Type B pancreatic cell (in vitro differentiated cells): ENCODE data around the gene FIGLA. TPM values are rescaled to one million over a fixed set of nuclear protein-coding genes. Genes with fewer than 3 reads are reported as not detected.
"Not testable (repeated sequence)": the region's sequence is repeated elsewhere in the genome, so short reads cannot be mapped to it uniquely, and the experiment has no call there.

Experiments
- DNase-seq: peaks from one replicate; pipeline ENCODE4 v3.0.0; 2021; ENCODE audit warnings: mixed read lengths; ENCODE audit not compliant: unreplicated experiment; ENCODE audit errors: extremely low spot score
- H3K27ac Mint-ChIP-seq: 2 replicates; pipeline ENCODE4 v1.8.0; 2021; ENCODE audit warnings: mild to moderate bottlenecking, mixed read lengths
- H3K27me3 Mint-ChIP-seq: 2 replicates; pipeline ENCODE4 v1.8.0; 2021; ENCODE audit warnings: mixed read lengths
- H3K36me3 Mint-ChIP-seq: 2 replicates; pipeline ENCODE4 v1.8.0; 2021; ENCODE audit warnings: mixed read lengths
- H3K4me1 Mint-ChIP-seq: one replicate; pipeline ENCODE4 v1.8.0; 2021; ENCODE audit warnings: mixed read lengths; ENCODE audit not compliant: unreplicated experiment
- H3K4me3 Mint-ChIP-seq: 2 replicates; pipeline ENCODE4 v1.8.0; 2021; ENCODE audit warnings: mild to moderate bottlenecking, mixed read lengths
- H3K9me3 Mint-ChIP-seq: 2 replicates; pipeline ENCODE4 v1.8.0; 2021; ENCODE audit warnings: mixed read lengths
- total RNA-seq: library from RNA; stranded (reverse); gene quantifications from 2 replicates; pipeline ENCODE4 v1.2.1, GENCODE V29; 2021; ENCODE audit warnings: low replicate concordance
- TF ChIP-seq, protein P1 (sequence below): fragments of 200-600 bp; sonication (generic); conservative IDR thresholded peaks from 2 replicates; pipeline ENCODE4 v1.5.0; 2021; ENCODE audit warnings: antibody characterized with exemption, mild to moderate bottlenecking

FIGLA gene
- total RNA-seq, 1 donor from 2014 or later, result not detected

DNA sequence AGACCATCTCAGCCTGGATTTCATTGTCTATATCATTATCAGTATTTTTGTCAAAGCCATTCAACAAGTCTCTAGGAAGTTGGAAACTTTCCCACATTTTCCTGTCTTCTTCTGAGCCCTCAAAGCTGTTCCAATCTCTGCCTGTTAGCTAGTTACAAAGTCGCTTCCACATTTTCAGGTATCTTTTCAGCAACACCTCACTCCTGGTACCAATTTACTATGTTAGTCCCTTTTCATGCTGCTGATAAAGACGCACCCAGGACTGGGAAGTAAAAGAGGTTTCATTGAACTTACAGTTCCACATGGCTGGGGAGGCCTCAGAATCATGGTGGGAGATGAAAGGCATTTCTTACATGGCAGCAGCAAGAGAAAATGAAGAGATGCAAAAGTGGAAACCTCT, 9.3 kb upstream of the FIGLA start:
- Mint-ChIP-seq H3K36me3 (no peaks in the 10 kb centered on the region), H3K9me3 (peaks cover 9% of the 10 kb centered on the region), H3K27me3 (peaks cover 73% of the 10 kb centered on the region)

GRCh38 chr2:70797996-70798395, 7.6 kb upstream of the FIGLA start:
- not testable (repeated sequence) for H3K27ac Mint-ChIP-seq, H3K4me3 Mint-ChIP-seq
- peaks cover 82% of the 10 kb centered on the region for H3K27me3 Mint-ChIP-seq

More for the DNA sequence above, 9.3 kb upstream of the FIGLA start:
- DNase-seq, result no peak
- Mint-ChIP-seq H3K27ac (no peak overlapping the region), H3K4me1 (no peaks in the 10 kb centered on the region), H3K4me3 (no peak overlapping the region)
- TF ChIP-seq, protein P1, sequence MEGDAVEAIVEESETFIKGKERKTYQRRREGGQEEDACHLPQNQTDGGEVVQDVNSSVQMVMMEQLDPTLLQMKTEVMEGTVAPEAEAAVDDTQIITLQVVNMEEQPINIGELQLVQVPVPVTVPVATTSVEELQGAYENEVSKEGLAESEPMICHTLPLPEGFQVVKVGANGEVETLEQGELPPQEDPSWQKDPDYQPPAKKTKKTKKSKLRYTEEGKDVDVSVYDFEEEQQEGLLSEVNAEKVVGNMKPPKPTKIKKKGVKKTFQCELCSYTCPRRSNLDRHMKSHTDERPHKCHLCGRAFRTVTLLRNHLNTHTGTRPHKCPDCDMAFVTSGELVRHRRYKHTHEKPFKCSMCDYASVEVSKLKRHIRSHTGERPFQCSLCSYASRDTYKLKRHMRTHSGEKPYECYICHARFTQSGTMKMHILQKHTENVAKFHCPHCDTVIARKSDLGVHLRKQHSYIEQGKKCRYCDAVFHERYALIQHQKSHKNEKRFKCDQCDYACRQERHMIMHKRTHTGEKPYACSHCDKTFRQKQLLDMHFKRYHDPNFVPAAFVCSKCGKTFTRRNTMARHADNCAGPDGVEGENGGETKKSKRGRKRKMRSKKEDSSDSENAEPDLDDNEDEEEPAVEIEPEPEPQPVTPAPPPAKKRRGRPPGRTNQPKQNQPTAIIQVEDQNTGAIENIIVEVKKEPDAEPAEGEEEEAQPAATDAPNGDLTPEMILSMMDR, result no peak

GRCh38 chr2:70797506-70797905, 7.1 kb upstream of the FIGLA start:
- Mint-ChIP-seq H3K27me3 (peaks cover 83% of the 10 kb centered on the region), H3K4me1 (no peaks in the 10 kb centered on the region), H3K27ac (no peak overlapping the region), H3K36me3 (no peaks in the 10 kb centered on the region), H3K4me3 (no peak overlapping the region), H3K9me3 (peaks cover 9% of the 10 kb centered on the region)
- TF ChIP-seq, protein P1, result no peak
- no peak for DNase-seq

More at GRCh38 chr2:70797996-70798395, 7.6 kb upstream of the FIGLA start:
- not testable (repeated sequence) for DNase-seq, H3K9me3 Mint-ChIP-seq, H3K36me3 Mint-ChIP-seq, H3K4me1 Mint-ChIP-seq

DNA sequence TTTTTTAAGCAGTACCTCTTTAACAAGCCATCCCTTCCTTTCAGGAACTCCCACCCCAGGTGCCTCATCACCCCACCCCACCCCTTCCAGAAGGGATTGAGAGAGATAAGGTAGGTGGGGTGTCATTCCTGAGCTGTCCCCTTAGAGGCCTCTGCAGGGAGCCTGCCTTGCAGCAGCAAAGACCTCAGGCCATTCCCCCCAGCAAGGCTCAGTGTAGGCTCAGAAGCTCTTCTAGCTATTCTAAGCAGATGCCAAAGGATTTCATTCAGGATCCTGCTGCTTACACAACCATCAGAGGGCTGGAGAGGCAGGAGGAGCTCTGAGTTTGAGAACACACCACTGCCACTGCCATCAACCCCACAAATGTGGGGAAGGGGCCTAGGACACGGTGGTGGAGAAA, 5.8 kb upstream of the FIGLA start:
- DNase-seq, result no peak
- H3K27ac Mint-ChIP-seq, result no peak overlapping the region
- peaks cover 84% of the 10 kb centered on the region for H3K27me3 Mint-ChIP-seq

DNA sequence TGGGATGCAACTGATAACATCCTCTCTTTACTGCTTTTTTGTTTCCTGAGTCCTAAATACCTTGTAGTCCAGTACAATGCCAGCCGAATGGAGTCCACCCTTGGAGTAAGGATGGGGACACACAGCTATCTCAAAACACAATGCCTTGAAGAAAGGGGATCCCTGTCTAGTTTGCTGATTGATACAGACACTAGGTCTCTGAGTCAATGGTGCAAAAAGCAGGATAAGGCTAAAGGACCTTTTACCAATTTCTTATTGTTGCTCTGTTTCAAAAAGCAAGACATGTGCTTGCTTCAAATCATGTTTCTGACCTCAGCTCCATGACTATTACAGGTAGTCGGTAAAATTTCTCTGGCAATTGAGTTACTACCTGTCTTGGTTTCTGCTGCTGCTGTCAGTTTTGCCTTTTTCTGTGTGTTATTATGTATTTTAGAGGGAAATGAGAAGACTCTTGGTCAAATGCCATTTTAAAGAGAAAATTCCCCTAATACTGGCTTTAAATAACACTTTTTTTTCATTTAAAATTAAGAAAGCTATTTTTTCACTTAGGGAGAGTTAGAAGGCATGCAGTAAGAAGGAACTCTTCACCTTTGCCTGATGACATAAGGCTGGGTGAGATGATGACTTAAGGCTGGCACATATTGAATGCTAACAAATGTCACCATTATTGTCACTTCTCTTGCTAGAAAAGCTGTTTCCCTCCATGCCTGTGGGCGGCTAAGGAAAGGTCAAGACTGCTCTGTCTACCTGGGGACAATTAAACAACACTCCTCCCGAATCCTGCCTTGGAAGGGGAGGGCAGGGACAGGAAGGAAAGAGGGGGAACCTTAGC, 4.9 kb upstream of the FIGLA start:
- peaks cover 9% of the 10 kb centered on the region for H3K9me3 Mint-ChIP-seq
- no peaks in the 10 kb centered on the region for H3K36me3 Mint-ChIP-seq
- H3K27ac Mint-ChIP-seq, result no peak overlapping the region
- H3K4me3 Mint-ChIP-seq, result no peak overlapping the region
- no peak for DNase-seq
- TF ChIP-seq, protein P1, result no peak
- H3K4me1 Mint-ChIP-seq, result no peaks in the 10 kb centered on the region
- H3K27me3 Mint-ChIP-seq, result peaks cover 82% of the 10 kb centered on the region

More for the DNA sequence above, 5.8 kb upstream of the FIGLA start:
- TF ChIP-seq, protein P1, result no peak
- no peaks in the 10 kb centered on the region for H3K4me1 Mint-ChIP-seq
- no peak overlapping the region for H3K4me3 Mint-ChIP-seq
- H3K9me3 Mint-ChIP-seq, result peaks cover 9% of the 10 kb centered on the region
- H3K36me3 Mint-ChIP-seq, result no peaks in the 10 kb centered on the region

GRCh38 chr2:70793450-70793849, 3.0 kb upstream of the FIGLA start:
- H3K4me1 Mint-ChIP-seq, result peaks cover 5% of the 10 kb centered on the region
- no peak overlapping the region for H3K4me3 Mint-ChIP-seq
- TF ChIP-seq, protein P1, result no peak
- H3K27ac Mint-ChIP-seq, result no peak overlapping the region
- peaks cover 86% of the 10 kb centered on the region for H3K27me3 Mint-ChIP-seq
- H3K9me3 Mint-ChIP-seq, result no peaks in the 10 kb centered on the region
- H3K36me3 Mint-ChIP-seq, result no peaks in the 10 kb centered on the region
- DNase-seq, result no peak
